ENCODE data around the gene USP25.

GRCh38 chr21:15928686-15929425 lies 199.1 kb downstream of the USP25 start:
- TF ChIP-seq CTCF (conservative IDR thresholded peaks at IDR 0.05 in 1 of 2, IDR thresholded peaks at IDR 0.05 in 1 of 2; ENCODE audit: extremely low read depth in 1 of 2, insufficient read depth in 1 of 2, low read depth in 1 of 2, low read length in 2 of 2) = no peak
- no peak for TF ChIP-seq EZH2 (IDR thresholded peaks at IDR 0.05; ENCODE audit: borderline replicate concordance, low read length)

Measured in mammary epithelial cell (primary cell).